Measurements from ENCODE around the gene SPHK2.
A peak's percentile ranks its signal among the peaks of the same experiment; 100 is the strongest.

SPHK2 gene

GRCh38 chr19:48606463-48607358, 12.6 kb upstream of the SPHK2 start, which contains the start of gene SPACA4:
TSS of gene SPACA4 (plus strand) at chr19:48606742. CDS start at chr19:48606979, 237 bp downstream.
- DNase-seq: no peak

DNA sequence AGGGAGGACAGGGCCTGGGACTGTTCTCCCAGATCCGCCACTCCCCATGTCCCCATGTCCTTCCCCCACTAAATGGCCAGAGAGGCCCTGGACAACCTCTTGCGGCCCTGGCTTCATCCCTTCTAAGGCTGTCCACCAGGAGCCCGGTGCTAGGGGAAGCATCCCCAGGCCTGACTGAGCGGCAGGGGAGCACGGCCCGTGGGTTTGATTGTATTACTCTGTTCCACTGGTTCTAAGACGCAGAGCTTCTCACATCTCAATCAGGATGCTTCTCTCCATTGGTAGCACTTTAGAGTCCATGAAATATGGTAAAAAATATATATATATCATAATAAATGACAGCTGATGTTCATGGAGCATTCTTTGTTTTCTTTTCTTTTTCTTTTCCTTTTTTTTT, 11.9 kb upstream of the SPHK2 start:
- DNase-seq: no peak

- DNase-seq: peak in 3 of 5 donors; percentile 26 to 49 (median 34)
Measured at GRCh38 chr19:48608798-48609263, 10.5 kb upstream of the SPHK2 start.

DNA sequence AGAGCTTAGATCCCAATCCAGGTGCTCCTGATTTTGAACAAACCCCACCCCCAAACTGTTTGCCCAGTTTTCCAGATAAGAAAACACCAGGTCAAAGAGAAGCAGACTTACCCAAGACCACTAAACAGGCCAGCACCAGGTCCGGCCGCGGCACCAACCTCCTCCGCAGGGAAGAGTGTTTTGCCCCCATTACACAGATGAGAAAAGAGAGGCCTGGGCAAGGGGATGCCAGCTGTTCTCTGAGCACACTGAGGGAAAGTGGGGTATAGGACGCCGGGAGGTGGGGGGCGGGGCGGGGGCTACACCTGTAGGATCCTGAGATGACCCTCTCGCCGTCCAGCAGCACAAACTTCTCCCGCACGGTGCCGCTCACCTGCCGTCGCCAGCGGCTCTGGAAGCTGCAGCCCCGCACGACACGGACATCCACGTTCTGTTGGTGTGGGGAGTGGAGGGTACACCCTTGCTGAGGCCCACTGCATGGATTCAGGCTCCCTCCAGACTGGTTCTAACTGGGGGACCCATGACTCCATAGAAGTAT, 9.7 kb upstream of the SPHK2 start:
- no peak for DNase-seq

DNA sequence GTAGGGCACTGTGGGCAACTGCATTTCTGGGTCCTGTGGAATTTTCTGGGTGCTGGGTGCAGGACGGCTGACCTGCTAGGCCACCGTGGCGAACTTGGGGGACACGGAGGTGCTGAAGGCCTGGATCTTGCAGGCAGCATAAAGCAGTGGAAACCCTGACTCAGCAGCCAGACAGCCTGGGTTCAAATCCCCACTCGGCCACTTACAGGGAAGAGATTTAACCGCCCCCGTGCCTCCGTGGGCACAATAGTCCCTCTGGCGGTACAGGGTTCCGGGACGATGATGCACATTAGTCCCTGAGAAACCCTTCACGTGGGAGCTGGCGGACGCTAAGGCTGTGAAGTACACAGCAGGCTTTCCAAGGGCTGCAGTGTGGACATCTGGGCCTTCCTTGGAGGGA, 7.4 kb upstream of the SPHK2 start:
- DNase-seq: no peak

DNA sequence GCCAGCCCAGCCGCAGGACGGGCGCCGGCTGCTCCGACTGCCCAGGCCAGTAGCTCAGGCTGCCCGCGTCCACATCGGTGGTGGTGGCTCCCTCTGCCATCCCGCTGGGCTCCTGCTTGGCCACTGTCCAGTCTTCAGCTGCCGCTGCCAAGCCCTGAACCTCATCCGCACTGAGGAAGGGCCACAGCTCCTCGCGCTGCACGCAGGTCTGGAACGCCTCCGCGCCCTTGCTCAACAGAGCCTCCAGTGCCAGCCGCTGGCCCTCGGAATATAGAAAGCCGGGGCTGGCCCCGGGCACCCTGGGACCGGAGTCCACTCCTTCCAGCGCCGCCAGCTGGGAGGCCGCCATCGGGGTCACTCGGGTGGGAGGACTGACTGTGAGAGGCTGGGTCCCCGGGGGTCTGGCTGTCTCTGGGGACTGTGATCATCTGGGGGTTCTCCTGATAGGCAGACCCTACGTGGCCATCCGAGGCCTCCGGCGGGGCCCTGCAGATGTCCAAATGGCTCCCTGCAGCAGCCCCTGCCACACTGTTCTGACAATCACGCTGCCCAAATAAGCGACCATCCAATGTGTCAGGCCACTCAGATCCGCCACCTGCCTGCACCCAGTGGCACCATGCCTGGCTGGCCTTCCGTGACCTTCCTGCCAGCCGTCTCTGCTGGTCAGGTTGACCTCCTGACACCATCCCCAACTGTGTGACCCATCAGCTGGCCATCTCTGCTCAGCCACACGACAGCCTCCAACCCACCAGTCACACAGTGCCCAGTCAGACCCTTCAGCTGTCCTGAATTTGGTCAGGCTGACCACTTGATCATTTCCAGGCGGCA, 6.1 kb upstream of the SPHK2 start:
- DNase-seq: no peak

GRCh38 chr19:48613852-48614435, 5.4 kb upstream of the SPHK2 start:
- no peak for DNase-seq

DNA sequence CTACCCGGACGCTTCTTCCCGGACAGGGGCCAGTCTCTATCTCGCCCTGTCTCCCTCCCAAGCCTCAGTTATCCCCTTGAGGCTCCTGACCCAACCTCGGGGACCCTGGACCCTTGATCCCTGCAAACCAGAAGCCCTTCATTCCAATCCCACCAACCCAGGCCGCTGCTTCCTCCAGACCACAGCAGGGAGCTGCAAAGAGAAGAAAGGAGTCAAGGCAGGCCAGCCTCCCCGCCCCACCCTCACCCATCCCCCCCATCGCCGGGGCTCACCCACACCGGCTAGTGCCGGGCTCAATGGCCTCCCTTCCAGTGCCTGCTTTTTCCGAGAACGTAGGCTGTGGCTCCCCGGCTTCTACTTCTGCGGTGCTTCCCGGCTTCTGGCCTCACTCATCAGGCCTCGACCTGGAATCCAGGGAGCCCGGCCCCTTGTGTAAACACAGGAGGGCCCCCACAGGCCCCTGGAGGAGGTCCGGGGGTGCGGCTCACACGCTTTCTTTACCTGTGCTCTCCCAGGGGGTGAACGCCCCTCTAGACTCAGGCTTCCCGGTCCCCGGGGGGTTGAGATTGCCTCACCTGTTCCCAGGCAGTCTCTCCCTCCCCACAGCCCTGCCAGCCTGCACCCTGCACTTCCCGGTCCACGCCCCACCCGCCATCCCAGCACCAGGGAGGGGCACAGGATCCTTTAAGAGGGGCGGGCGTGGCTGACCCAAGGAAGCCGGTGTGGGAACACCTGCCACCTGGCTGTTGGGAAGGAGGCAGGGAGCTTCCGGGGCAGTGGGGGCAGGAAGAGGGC, 4.7 kb upstream of the SPHK2 start, which contains the start of gene FAM83E:
TSS of gene FAM83E (minus strand) at position 641 of the 795 bp plus-strand sequence. CDS start 1,704 bp downstream, outside the sequence.
- no peak for DNase-seq

- DNase-seq: no peak
Measured at GRCh38 chr19:48615231-48616040, 3.9 kb upstream of the SPHK2 start.

GRCh38 chr19:48616041-48616436, 3.3 kb upstream of the SPHK2 start:
- DNase-seq: no peak

DNA sequence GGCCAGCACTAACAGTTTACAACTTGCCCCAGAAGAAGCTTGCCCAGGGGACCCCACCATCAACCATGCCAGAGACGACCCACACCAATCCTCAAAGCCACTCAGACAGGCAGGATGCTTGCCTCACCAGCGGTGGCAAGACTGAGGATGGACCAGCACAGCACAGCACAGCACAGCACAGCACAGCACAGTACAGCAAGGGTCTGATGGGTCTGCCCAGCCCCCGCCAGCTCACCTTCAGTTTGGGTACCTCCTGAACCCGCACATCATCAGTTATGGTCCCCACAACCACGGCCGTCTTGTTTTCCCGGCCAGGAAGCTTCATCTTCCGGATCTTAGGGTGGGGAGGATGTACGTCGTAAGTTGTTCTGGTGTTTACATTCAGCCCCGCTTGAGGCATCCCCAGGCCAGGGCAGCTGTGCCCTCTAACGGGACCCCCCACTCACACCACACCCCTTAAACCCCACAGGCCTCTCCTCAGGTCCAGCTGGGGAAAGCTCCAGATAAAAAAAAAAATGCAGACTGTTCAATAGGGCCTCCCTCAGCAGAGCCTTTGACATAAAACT, 2.7 kb upstream of the SPHK2 start:
- no peak for DNase-seq

- no peak for DNase-seq
Measured at GRCh38 chr19:48617146-48617937, 2.0 kb upstream of the SPHK2 start.

- DNase-seq: no peak
Measured at GRCh38 chr19:48618278-48618915, 909 bp upstream of the SPHK2 start.

DNA sequence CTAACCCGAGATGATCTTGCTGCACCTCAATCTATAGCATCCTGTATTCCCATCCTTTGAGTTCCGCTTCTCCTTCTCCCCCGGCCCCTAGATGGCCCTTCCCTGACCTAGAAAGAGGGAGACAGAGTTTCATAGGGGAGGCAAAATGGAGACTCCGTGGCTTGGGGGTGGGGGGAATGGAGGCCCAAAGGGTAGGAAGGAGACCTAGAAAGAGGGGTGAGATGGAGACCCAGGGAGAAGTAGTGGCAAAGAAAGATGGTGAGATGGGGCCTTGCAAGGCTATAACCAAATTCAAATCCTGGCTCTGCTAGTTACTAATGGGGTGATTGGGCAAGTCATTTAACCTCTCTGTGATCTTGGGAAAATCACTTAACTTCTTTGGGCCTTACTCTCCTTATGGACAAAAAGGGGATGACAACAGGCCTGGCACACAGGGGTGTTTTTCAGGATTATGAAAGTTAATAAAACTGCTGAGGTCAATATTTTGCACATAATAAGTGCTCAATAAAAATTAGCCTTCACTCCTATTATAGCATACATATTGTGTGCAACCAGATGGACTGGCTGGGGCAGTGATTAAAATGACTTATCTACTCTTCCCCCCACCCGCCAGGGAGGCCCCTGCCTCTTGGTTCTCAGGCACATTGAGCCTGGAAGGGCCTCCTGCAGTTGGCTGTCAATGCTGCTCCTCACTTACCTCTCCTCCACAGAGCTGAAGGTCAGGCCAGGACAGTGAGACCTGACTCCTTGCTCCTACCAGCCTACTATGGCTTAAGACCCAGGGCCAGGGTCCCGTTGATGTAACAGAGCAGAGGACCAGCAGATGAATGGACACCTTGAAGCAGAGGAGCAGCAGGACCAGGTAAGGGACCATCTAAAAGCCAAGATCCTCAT, 633 bp downstream of the SPHK2 start:
- DNase-seq: no peak

DNA sequence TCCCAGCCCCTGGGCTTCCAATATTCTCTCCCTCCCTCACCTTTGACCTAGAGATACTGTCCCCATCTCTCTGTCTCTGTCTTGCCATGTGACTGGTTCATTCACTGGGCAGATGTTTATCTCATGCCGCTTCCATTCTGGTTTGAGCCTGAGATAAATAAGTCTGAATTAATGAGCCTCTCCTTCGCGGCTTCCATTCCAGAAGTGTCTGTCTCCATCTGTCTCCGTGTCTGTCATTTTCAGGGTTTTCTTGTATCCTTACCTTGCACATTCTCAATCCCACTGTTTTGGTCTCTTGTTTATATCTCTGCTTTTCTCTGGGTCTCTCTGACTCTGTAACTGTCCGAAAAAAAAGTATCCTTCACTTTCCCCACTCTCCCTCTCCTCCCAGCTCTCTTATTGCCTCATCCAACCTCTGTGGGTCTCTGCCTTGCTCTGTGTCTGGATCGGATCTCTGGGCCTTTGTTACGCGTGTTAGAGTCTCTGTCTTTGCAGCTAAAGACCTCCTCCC, 4.3 kb downstream of the SPHK2 start:
- DNase-seq: no peak

- DNase-seq: peak; percentile 87 to 98 (median 89)
Measured at GRCh38 chr19:48624067-48624594, 4.8 kb downstream of the SPHK2 start.
